ENCODE data around the gene RALY.
"Not testable (repeated sequence)": the region's sequence is repeated elsewhere in the genome, so short reads cannot be mapped to it uniquely, and the experiment has no call there.

Gene RALY

DNA sequence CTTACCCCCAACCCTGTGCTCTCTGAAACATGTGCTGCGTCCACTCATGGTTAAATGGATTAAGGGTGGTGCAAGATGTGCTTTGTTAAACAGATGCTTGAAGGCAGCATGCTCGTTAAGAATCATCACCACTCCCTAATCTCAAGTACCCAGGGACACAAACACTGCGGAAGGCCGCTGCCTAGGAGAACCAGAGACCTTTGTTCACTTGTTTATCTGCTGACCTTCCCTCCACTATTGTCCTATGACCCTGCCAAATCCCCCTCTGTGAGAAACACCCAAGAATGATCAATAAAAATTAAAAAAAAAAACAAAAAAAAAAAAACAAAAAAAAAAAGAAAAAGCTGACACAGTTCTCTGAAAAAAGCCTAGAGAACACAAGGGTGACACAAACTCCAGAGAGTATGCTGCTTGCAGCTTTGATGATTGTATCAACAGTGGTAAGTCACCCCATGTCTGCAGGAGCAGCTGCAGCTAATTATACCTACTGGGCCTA is 139.7 kb downstream of the RALY start:
- not testable (repeated sequence) for DNase-seq (ENCODE audit: low read depth in 2 of 2)
